Astrocyte (in vitro differentiated cells and primary cell): ENCODE data around the gene TMPRSS6.

Source experiments
- CTCF ChIP-seq: IDR thresholded peaks from 2 replicates; pipeline ENCODE4 v1.5.1; 2011; ENCODE audit warnings: low read depth, mild to moderate bottlenecking, inconsistent platforms, low read length, moderate library complexity; ENCODE audit not compliant: insufficient read depth
- EZH2 ChIP-seq: IDR thresholded peaks from 2 replicates; pipeline ENCODE4 v1.6.1; 2012; ENCODE audit warnings: mild to moderate bottlenecking, low read length, inconsistent platforms; ENCODE audit not compliant: insufficient read depth

GRCh38 chr22:37137131-37137530, 27.6 kb upstream of the TMPRSS6 start:
- TF ChIP-seq CTCF (no peak), EZH2 (no peak)
